Gastrocnemius medialis (tissue), 4 donors: Measurements from ENCODE around the gene PIGZ. TPM values are rescaled to one million over a fixed set of nuclear protein-coding genes. Genes with fewer than 3 reads are reported as not detected.

Experiments used
- ATAC-seq, 2 donors: fragments of 150-250 bp; one replicate each; pipeline ENCODE4 v1.9.1; 2016
- DNase-seq, 2 donors: peaks; one replicate each; pipeline ENCODE4 v3.0.0-alpha.2; 2019
- H3K27ac ChIP-seq, 4 donors: fragments of 200-600 bp; sonication (generic); 1 replicate in 1 of 4; 2 replicates in 3 of 4; pipeline ENCODE4 v1.5.1; 2016 to 2018; ENCODE audit warnings: mild to moderate bottlenecking in 2 of 4, moderate library complexity in 1 of 4
- H3K27me3 ChIP-seq, 3 donors: fragments of 200-600 bp; sonication (generic) in 2 of 3; 1 replicate in 1 of 3; 2 replicates in 2 of 3; pipeline versions ENCODE4 v1.5.1 to v1.6.0; 2016 to 2019; ENCODE audit warnings: mild to moderate bottlenecking in 1 of 3, moderate library complexity in 1 of 3
- H3K36me3 ChIP-seq, 2 donors: fragments of 200-600 bp; sonication (generic) in 1 of 2; one replicate each; pipeline ENCODE4 v1.5.1; 2017 to 2018
- H3K4me1 ChIP-seq, 2 donors: fragments of 200-600 bp; sonication (generic) in 1 of 2; one replicate each; pipeline ENCODE4 v1.5.1; 2016 to 2017; ENCODE audit warnings: mild to moderate bottlenecking in 2 of 2
- H3K4me3 ChIP-seq, 4 donors: fragments of 200-600 bp; sonication (generic) in 3 of 4; 1 replicate in 1 of 4; 2 replicates in 3 of 4; pipeline ENCODE4 v1.5.1; 2016 to 2019; ENCODE audit warnings: mild to moderate bottlenecking in 2 of 4
- H3K9me3 ChIP-seq, 3 donors: fragments of 200-600 bp; sonication (generic) in 2 of 3; 1 replicate in 1 of 3; 2 replicates in 2 of 3; pipeline ENCODE4 v1.5.1; 2016 to 2019
- CTCF ChIP-seq, 5 experiments: fragments of 450-650 bp in 3 of 5; fragments of 200-600 bp in 2 of 5; sonication (generic) in 2 of 5; IDR thresholded peaks in 4 of 5; conservative IDR thresholded peaks in 1 of 5; 1 replicate in 4 of 5; 2 replicates in 1 of 5; pipeline ENCODE4 v1.5.1; 2016 to 2019; ENCODE audit warnings: antibody characterized with exemption in 5 of 5, mild to moderate bottlenecking in 3 of 5, moderate library complexity in 3 of 5
- POLR2A ChIP-seq, 2 donors: fragments of 450-650 bp; IDR thresholded peaks; one replicate each; pipeline ENCODE4 v1.6.1; 2017; ENCODE audit warnings: antibody characterized with exemption in 2 of 2, mild to moderate bottlenecking in 2 of 2, moderate library complexity in 2 of 2
- in situ Hi-C, 4 donors: fragments of 200-750 bp; cut with MboI; loops; one replicate each; pipeline versions ENCODE4 v1.15.0 to v1.8.0; 2017; ENCODE audit warnings: low sequenced_read_pairs in 4 of 4
- intact Hi-C: fragments of 100-400 bp; cut with DNase I; formaldehyde crosslinking; loops from one replicate; pipeline ENCODE4 v1.15.1; 2023; ENCODE audit warnings: low total_unique reads
- total RNA-seq, 4 donors: library from RNA; depleted of rRNA; stranded (reverse); fragments of >200 nt; gene quantifications; one replicate each; pipeline versions ENCODE4 v1.1.0 to v1.2.3, GENCODE V29; 2016

Gene PIGZ
- total RNA-seq, 4 donors from 2014 or later, result 2.3 to 7.5 (median 5.1) TPM

- ATAC-seq, result no peak
- intact Hi-C loops, result no loop called here
Measured at GRCh38 chr3:196962930-196963630, 5.6 kb downstream of the PIGZ start.

GRCh38 chr3:196962108-196962929, 6.3 kb downstream of the PIGZ start:
- TF ChIP-seq CTCF (IDR thresholded peaks at IDR 0.05 in 4 of 5, conservative IDR thresholded peaks at IDR 0.05 in 1 of 5) (no peak), POLR2A (IDR thresholded peaks at IDR 0.05) (no peak)
- H3K9me3 ChIP-seq, result no peaks in the 10 kb centered on the region
- DNase-seq (no peak), ATAC-seq (no peak)
- H3K4me3 ChIP-seq, result no peak overlapping the region
- intact Hi-C loops (no loop called here), in situ Hi-C loops (loop anchor here in 2 of 4 donors (10.0 to 25.0 kb wide), 2 partner anchors 100 to 128 kb away; partner anchors contain the start of gene SENP5 (in 1 of the 2))
- H3K27me3 ChIP-seq, result no peaks in the 10 kb centered on the region
- no peaks in the 10 kb centered on the region for H3K4me1 ChIP-seq
- no peaks in the 10 kb centered on the region for H3K36me3 ChIP-seq
- no peak overlapping the region for H3K27ac ChIP-seq

More at GRCh38 chr3:196962930-196963630, 5.6 kb downstream of the PIGZ start:
- DNase-seq, result no peak
- Histone ChIP-seq H3K4me3 (no peak overlapping the region), H3K27ac (no peak overlapping the region), H3K4me1 (peaks cover 0 to 5% of the 10 kb centered on the region in 2 donors), H3K27me3 (no peaks in the 10 kb centered on the region), H3K36me3 (no peaks in the 10 kb centered on the region), H3K9me3 (no peaks in the 10 kb centered on the region)
- TF ChIP-seq POLR2A (IDR thresholded peaks at IDR 0.05), result no peak
- no peak for TF ChIP-seq CTCF (IDR thresholded peaks at IDR 0.05 in 4 of 5, conservative IDR thresholded peaks at IDR 0.05 in 1 of 5)
- in situ Hi-C loops, result loop anchor here in 2 of 4 donors (10.0 to 25.0 kb wide), 2 partner anchors 101 to 128 kb away; partner anchors contain the start of gene SENP5 (in 1 of the 2)

GRCh38 chr3:196954832-196955231, 13.8 kb downstream of the PIGZ start:
- no peak overlapping the region for H3K27ac ChIP-seq
- no peak for DNase-seq
- no peaks in the 10 kb centered on the region for H3K4me1 ChIP-seq
- no peaks in the 10 kb centered on the region for H3K36me3 ChIP-seq
- intact Hi-C loops (no loop called here), in situ Hi-C loops (loop anchor here in 2 of 4 donors (10.0 to 25.0 kb wide), 2 partner anchors 93 to 100 kb away; partner anchors contain the start of gene SENP5 (in 1 of the 2))
- no peak overlapping the region for H3K4me3 ChIP-seq
- TF ChIP-seq CTCF (IDR thresholded peaks at IDR 0.05 in 4 of 5, conservative IDR thresholded peaks at IDR 0.05 in 1 of 5) (no peak), POLR2A (IDR thresholded peaks at IDR 0.05) (no peak)
- ATAC-seq, result no peak
- H3K27me3 ChIP-seq, result no peaks in the 10 kb centered on the region
- no peaks in the 10 kb centered on the region for H3K9me3 ChIP-seq

- H3K4me3 ChIP-seq, result no peak overlapping the region
- H3K27ac ChIP-seq, result no peak overlapping the region
- no peaks in the 10 kb centered on the region for H3K27me3 ChIP-seq
- H3K36me3 ChIP-seq, result no peaks in the 10 kb centered on the region
- no peaks in the 10 kb centered on the region for H3K4me1 ChIP-seq
- DNase-seq, result no peak
- H3K9me3 ChIP-seq, result no peaks in the 10 kb centered on the region
- intact Hi-C loops, result no loop called here
- no peak for ATAC-seq
- TF ChIP-seq POLR2A (IDR thresholded peaks at IDR 0.05) (no peak), CTCF (IDR thresholded peaks at IDR 0.05 in 4 of 5, conservative IDR thresholded peaks at IDR 0.05 in 1 of 5) (no peak)
- in situ Hi-C loops, result loop anchor here in 2 of 4 donors (10.0 to 25.0 kb wide), 2 partner anchors 89 to 97 kb away; partner anchors contain the start of gene SENP5 (in 1 of the 2)
Measured at GRCh38 chr3:196951371-196951770, 17.3 kb downstream of the PIGZ start.
